ENCODE results near the gene ABTB1. TPM values are rescaled to one million over a fixed set of nuclear protein-coding genes. Genes with fewer than 3 reads are reported as not detected.

Gene ABTB1
- total and polyA plus RNA-seq, 2 donors (not counting 1 experiment from before 2014, with no cell fraction given): 141 to 259 TPM

GRCh38 chr3:127687228-127687737 lies 14.5 kb downstream of the ABTB1 start:
- peaks cover 6 to 13% of the 10 kb centered on the region in 2 donors for H3K4me1 ChIP-seq (ENCODE audit: control insufficient read depth in 2 of 2, insufficient read depth in 2 of 2, low read length in 2 of 2)
- no peaks in the 10 kb centered on the region for H4K20me1 ChIP-seq (ENCODE audit: control insufficient read depth, insufficient read depth, low read length, poor library complexity, severe bottlenecking)
- no peak for ATAC-seq (ENCODE audit: low read depth)
- no peak overlapping the region for H3K4me3 Mint-ChIP-seq
- no peak overlapping the region for H3K27ac ChIP-seq (ENCODE audit: low read length in 2 of 2)
- H3K9me3 ChIP-seq (ENCODE audit: control extremely low read depth in 1 of 3, control insufficient read depth in 2 of 3, insufficient read depth in 1 of 3, low read length in 2 of 3): peaks cover 0 to 6% (median 2%) of the 10 kb centered on the region in 3 donors
- H3K27me3 ChIP-seq (replicated peaks in 1 of 4; ENCODE audit: control extremely low read depth in 1 of 4, control insufficient read depth in 3 of 4, insufficient read depth in 4 of 4, low read length in 3 of 4): peaks cover 0 to 6% (median 1%) of the 10 kb centered on the region in 4 experiments
- WGBS (ENCODE audit: insufficient coverage): 98% methylated on average over 2 of the region's 2 CpGs
- H3K27ac Mint-ChIP-seq: no peak overlapping the region
- no peak overlapping the region for H3K9ac ChIP-seq (ENCODE audit: low read length)
- no peaks in the 10 kb centered on the region for H3K27me3 Mint-ChIP-seq
- H3K9me3 Mint-ChIP-seq (ENCODE audit: insufficient read depth): no peaks in the 10 kb centered on the region
- DNase-seq: no peak
- CTCF ChIA-PET: no interaction called here
- H3K4me1 Mint-ChIP-seq: peaks cover 23% of the 10 kb centered on the region
- no peak overlapping the region for H2AFZ ChIP-seq (ENCODE audit: insufficient read depth, low read depth, low read length, poor library complexity, severe bottlenecking)
- no peak overlapping the region for H3K4me2 ChIP-seq (replicated peaks; ENCODE audit: low read depth, low read length, poor library complexity, severe bottlenecking)
- TF ChIP-seq, protein P1, sequence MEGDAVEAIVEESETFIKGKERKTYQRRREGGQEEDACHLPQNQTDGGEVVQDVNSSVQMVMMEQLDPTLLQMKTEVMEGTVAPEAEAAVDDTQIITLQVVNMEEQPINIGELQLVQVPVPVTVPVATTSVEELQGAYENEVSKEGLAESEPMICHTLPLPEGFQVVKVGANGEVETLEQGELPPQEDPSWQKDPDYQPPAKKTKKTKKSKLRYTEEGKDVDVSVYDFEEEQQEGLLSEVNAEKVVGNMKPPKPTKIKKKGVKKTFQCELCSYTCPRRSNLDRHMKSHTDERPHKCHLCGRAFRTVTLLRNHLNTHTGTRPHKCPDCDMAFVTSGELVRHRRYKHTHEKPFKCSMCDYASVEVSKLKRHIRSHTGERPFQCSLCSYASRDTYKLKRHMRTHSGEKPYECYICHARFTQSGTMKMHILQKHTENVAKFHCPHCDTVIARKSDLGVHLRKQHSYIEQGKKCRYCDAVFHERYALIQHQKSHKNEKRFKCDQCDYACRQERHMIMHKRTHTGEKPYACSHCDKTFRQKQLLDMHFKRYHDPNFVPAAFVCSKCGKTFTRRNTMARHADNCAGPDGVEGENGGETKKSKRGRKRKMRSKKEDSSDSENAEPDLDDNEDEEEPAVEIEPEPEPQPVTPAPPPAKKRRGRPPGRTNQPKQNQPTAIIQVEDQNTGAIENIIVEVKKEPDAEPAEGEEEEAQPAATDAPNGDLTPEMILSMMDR (IDR thresholded peaks at IDR 0.05): peak; percentile 16
- TF ChIP-seq EZH2 (IDR thresholded peaks at IDR 0.05; ENCODE audit: borderline replicate concordance, insufficient read depth, low read depth, low read length, poor library complexity, severe bottlenecking): no peak
- POLR2A ChIA-PET: no interaction called here
- H3K4me3 ChIP-seq (ENCODE audit: control extremely low read depth in 1 of 5, extremely low read depth in 1 of 5, insufficient read depth in 1 of 5, low read depth in 2 of 5, low read length in 4 of 5): no peak overlapping the region
- H3K79me2 ChIP-seq (ENCODE audit: control insufficient read depth, insufficient read depth, low read length): no peaks in the 10 kb centered on the region
- no peaks in the 10 kb centered on the region for H3K36me3 ChIP-seq (replicated peaks in 1 of 2; ENCODE audit: control extremely low read depth in 1 of 2, control insufficient read depth in 1 of 2, extremely low read depth in 1 of 2, insufficient read depth in 2 of 2, low read length in 1 of 2)
- intact Hi-C loops (cut with micrococcal nuclease): no loop called here

DNA sequence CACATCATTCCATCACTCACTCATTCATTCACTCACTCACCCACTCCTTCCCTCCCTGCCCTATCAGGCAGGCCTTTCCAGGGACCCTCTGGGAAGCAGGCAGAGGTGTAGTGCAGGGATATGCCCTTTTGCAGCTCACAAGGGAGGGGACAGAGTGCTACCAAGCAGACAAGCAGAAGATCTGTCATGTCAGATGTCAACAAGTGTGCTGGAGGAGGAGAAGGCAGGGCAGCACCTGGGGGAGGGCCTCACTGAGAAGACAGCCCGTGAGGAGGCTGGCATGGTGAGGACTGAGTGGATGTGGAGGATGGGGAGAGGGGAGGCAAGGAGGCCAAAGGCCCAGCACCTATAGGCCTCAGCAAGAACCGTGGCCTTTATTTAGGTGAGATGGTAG lies 15.3 kb downstream of the ABTB1 start:
- Histone ChIP-seq H2AFZ (ENCODE audit: insufficient read depth, low read depth, low read length, poor library complexity, severe bottlenecking) (no peak overlapping the region), H4K20me1 (ENCODE audit: control insufficient read depth, insufficient read depth, low read length, poor library complexity, severe bottlenecking) (no peaks in the 10 kb centered on the region), H3K9ac (ENCODE audit: low read length) (no peak overlapping the region), H3K4me2 (replicated peaks; ENCODE audit: low read depth, low read length, poor library complexity, severe bottlenecking) (no peak overlapping the region), H3K27me3 (replicated peaks in 1 of 4; ENCODE audit: control extremely low read depth in 1 of 4, control insufficient read depth in 3 of 4, insufficient read depth in 4 of 4, low read length in 3 of 4) (peaks cover 0 to 6% (median 1%) of the 10 kb centered on the region in 4 experiments), H3K79me2 (ENCODE audit: control insufficient read depth, insufficient read depth, low read length) (no peaks in the 10 kb centered on the region), H3K27ac (ENCODE audit: low read length in 2 of 2) (no peak overlapping the region), H3K4me1 (ENCODE audit: control insufficient read depth in 2 of 2, insufficient read depth in 2 of 2, low read length in 2 of 2) (peaks cover 6 to 13% of the 10 kb centered on the region in 2 donors), H3K36me3 (replicated peaks in 1 of 2; ENCODE audit: control extremely low read depth in 1 of 2, control insufficient read depth in 1 of 2, extremely low read depth in 1 of 2, insufficient read depth in 2 of 2, low read length in 1 of 2) (no peaks in the 10 kb centered on the region), H3K9me3 (ENCODE audit: control extremely low read depth in 1 of 3, control insufficient read depth in 2 of 3, insufficient read depth in 1 of 3, low read length in 2 of 3) (no peaks in the 10 kb centered on the region), H3K4me3 (ENCODE audit: control extremely low read depth in 1 of 5, extremely low read depth in 1 of 5, insufficient read depth in 1 of 5, low read depth in 2 of 5, low read length in 4 of 5) (no peak overlapping the region)
- DNase-seq: no peak
- H3K27ac Mint-ChIP-seq: no peak overlapping the region
- ChIA-PET CTCF (no interaction called here), POLR2A (no interaction called here)
- H3K4me1 Mint-ChIP-seq: peaks cover 24% of the 10 kb centered on the region
- intact Hi-C loops (cut with micrococcal nuclease): no loop called here
- TF ChIP-seq, protein P1 (IDR thresholded peaks at IDR 0.05): no peak
- no peak for TF ChIP-seq EZH2 (IDR thresholded peaks at IDR 0.05; ENCODE audit: borderline replicate concordance, insufficient read depth, low read depth, low read length, poor library complexity, severe bottlenecking)
- no peaks in the 10 kb centered on the region for H3K27me3 Mint-ChIP-seq
- 92% methylated on average over 2 of the region's 2 CpGs for WGBS (ENCODE audit: insufficient coverage)
- no peak for ATAC-seq (ENCODE audit: low read depth)
- H3K9me3 Mint-ChIP-seq (ENCODE audit: insufficient read depth): no peaks in the 10 kb centered on the region
- H3K4me3 Mint-ChIP-seq: no peak overlapping the region
